Measurements from ENCODE around the gene TRAF2.
"Not testable (repeated sequence)": the region's sequence is repeated elsewhere in the genome, so short reads cannot be mapped to it uniquely, and the experiment has no call there.

The TRAF2 gene

GRCh38 chr9:136885950-136886578 lies at the start of gene TRAF2:
TSS of gene TRAF2 (plus strand) at chr9:136886516. CDS start at chr9:136898741, 12,225 bp downstream.
- peak; percentile 100 for DNase-seq

GRCh38 chr9:136837146-136837855 lies 49.0 kb upstream of the TRAF2 start:
- no peak for DNase-seq

GRCh38 chr9:136837856-136838277 lies 48.4 kb upstream of the TRAF2 start:
- not testable (repeated sequence) for DNase-seq

GRCh38 chr9:136838314-136839228 lies 47.7 kb upstream of the TRAF2 start:
- DNase-seq = no peak

GRCh38 chr9:136839229-136840139 lies 46.8 kb upstream of the TRAF2 start:
- DNase-seq = no peak

- DNase-seq = no peak
Observed at GRCh38 chr9:136840140-136840876, 46.0 kb upstream of the TRAF2 start.

GRCh38 chr9:136840877-136841645 lies 45.3 kb upstream of the TRAF2 start:
- DNase-seq = no peak

GRCh38 chr9:136841646-136842379 lies 44.5 kb upstream of the TRAF2 start:
- DNase-seq = not testable (repeated sequence)

GRCh38 chr9:136842380-136842948 lies 43.9 kb upstream of the TRAF2 start, which contains the start of gene AJM1:
TSS of gene AJM1 (plus strand) at chr9:136842478. CDS start at chr9:136844415, 1,937 bp downstream.
- DNase-seq = peak; percentile 96

- not testable (repeated sequence) for DNase-seq
Observed at GRCh38 chr9:136843159-136843800, 43.0 kb upstream of the TRAF2 start.

GRCh38 chr9:136843801-136844740 lies 42.2 kb upstream of the TRAF2 start:
- DNase-seq = not testable (repeated sequence)

GRCh38 chr9:136844761-136845464 lies 41.4 kb upstream of the TRAF2 start:
- no peak for DNase-seq

GRCh38 chr9:136845465-136846260 lies 40.7 kb upstream of the TRAF2 start:
- no peak for DNase-seq

- DNase-seq = no peak
Observed at GRCh38 chr9:136846376-136847087, 39.8 kb upstream of the TRAF2 start.

- peak; percentile 92 for DNase-seq
Observed at GRCh38 chr9:136847088-136847825, 39.1 kb upstream of the TRAF2 start.
